Gastrocnemius medialis (tissue), 4 donors: Measurements from ENCODE around the gene GAPVD1.

ENCODE experiments used
- POLR2A ChIP-seq, 2 donors: fragments of 450-650 bp; IDR thresholded peaks; one replicate each; pipeline ENCODE4 v1.6.1; 2017; ENCODE audit warnings: antibody characterized with exemption in 2 of 2, mild to moderate bottlenecking in 2 of 2, moderate library complexity in 2 of 2
- TF ChIP-seq, protein P1 (sequence below), 5 experiments: fragments of 450-650 bp in 3 of 5; fragments of 200-600 bp in 2 of 5; sonication (generic) in 2 of 5; IDR thresholded peaks in 4 of 5; conservative IDR thresholded peaks in 1 of 5; 1 replicate in 4 of 5; 2 replicates in 1 of 5; pipeline ENCODE4 v1.5.1; 2016 to 2019; ENCODE audit warnings: antibody characterized with exemption in 5 of 5, mild to moderate bottlenecking in 3 of 5, moderate library complexity in 3 of 5

DNA sequence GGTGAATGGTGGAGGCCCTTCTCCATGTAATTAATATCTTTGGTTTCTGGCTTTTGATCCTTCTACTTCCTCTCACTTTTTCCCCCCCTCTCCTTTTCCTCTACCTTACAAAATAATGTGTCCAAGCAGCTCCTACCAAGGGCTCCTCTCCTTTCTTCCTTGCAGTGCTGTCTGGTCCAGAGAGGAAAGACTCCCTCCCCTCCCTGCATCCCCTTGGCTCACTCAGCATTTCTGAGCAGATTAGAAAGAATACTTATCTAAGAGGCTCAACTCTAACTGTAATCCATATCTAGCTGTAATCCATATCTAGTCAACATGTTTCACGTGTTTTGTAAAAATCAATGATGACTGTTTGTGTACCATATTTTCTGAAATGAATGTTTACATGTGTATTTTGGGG lies 97.4 kb downstream of the GAPVD1 start:
- TF ChIP-seq, protein P1, sequence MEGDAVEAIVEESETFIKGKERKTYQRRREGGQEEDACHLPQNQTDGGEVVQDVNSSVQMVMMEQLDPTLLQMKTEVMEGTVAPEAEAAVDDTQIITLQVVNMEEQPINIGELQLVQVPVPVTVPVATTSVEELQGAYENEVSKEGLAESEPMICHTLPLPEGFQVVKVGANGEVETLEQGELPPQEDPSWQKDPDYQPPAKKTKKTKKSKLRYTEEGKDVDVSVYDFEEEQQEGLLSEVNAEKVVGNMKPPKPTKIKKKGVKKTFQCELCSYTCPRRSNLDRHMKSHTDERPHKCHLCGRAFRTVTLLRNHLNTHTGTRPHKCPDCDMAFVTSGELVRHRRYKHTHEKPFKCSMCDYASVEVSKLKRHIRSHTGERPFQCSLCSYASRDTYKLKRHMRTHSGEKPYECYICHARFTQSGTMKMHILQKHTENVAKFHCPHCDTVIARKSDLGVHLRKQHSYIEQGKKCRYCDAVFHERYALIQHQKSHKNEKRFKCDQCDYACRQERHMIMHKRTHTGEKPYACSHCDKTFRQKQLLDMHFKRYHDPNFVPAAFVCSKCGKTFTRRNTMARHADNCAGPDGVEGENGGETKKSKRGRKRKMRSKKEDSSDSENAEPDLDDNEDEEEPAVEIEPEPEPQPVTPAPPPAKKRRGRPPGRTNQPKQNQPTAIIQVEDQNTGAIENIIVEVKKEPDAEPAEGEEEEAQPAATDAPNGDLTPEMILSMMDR (IDR thresholded peaks at IDR 0.05 in 4 of 5, conservative IDR thresholded peaks at IDR 0.05 in 1 of 5), result no peak
- TF ChIP-seq POLR2A (IDR thresholded peaks at IDR 0.05), result no peak
